ENCODE measurements around the gene FCMR.
A peak's percentile ranks its signal among the peaks of the same experiment; 100 is the strongest.

FCMR gene

DNA sequence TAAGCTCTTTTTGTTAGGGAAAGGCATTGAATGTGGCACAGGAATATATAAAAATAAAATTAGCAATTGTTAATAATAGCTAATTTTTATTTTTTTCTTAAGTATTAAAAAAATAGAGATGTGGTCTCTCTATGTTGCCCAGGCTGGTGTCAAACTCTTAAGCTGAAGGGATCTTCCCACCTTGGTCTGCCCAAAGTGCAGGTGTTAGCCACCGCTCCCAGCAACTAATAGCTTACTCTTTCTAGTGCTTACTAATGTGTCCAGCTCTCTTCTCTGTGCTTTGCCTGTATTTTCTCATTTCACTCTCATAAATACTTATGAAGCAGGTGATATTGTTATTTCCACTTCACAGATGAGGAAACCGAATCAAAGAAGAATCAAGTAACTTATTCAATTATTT lies 37.9 kb downstream of the FCMR start:
- in situ Hi-C loops (cut with HindIII; ENCODE audit: low sequenced_read_pairs), result no loop called here
- TF ChIP-seq, protein P1, sequence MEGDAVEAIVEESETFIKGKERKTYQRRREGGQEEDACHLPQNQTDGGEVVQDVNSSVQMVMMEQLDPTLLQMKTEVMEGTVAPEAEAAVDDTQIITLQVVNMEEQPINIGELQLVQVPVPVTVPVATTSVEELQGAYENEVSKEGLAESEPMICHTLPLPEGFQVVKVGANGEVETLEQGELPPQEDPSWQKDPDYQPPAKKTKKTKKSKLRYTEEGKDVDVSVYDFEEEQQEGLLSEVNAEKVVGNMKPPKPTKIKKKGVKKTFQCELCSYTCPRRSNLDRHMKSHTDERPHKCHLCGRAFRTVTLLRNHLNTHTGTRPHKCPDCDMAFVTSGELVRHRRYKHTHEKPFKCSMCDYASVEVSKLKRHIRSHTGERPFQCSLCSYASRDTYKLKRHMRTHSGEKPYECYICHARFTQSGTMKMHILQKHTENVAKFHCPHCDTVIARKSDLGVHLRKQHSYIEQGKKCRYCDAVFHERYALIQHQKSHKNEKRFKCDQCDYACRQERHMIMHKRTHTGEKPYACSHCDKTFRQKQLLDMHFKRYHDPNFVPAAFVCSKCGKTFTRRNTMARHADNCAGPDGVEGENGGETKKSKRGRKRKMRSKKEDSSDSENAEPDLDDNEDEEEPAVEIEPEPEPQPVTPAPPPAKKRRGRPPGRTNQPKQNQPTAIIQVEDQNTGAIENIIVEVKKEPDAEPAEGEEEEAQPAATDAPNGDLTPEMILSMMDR (IDR thresholded peaks at IDR 0.05; ENCODE audit: low read depth, low read length), result no peak
- no peak overlapping the region for H3K4me3 ChIP-seq (ENCODE audit: low read depth, low read length)
- DNase-seq (ENCODE audit: low read depth, low spot score), result no peak

DNA sequence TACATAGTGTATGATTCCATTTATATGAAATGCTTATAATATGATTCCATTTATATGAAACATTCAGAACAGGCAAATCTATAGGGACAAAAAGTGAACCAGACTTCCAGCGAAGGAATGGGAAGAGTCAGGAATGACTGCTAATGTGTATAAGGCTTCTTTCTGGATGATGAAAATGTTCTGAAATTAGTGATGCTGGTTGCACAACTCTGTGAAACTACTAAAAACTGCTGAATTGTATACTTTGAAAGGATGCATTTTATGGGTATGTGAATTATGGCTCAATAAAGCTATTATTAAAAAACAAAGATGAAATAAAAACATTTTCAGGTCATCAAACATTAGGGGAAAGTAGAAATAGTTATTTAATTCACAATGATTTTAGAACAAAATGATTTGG lies 38.6 kb downstream of the FCMR start:
- in situ Hi-C loops (cut with HindIII; ENCODE audit: low sequenced_read_pairs), result no loop called here

DNA sequence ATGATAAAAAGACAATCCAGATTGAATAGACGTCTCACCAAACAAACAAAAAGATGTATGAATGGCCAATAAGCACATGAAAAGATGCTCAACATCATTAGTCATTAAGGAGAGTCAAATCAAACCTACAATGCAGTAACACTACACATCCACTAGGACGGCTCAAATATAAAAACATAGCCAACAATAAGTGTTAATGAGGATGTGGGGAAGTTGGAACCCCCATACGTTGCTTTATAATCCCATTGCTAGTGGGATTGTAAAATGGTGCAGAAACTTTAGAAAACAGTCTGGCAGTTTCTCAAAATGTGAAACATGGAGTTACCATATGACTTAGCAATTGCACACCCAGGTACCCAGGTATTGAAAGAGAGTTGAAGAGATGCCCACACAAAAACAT lies 39.2 kb downstream of the FCMR start:
- in situ Hi-C loops (cut with HindIII; ENCODE audit: low sequenced_read_pairs), result no loop called here
- H3K4me3 ChIP-seq (ENCODE audit: low read depth, low read length), result no peak overlapping the region
- DNase-seq (ENCODE audit: low read depth, low spot score), result no peak
- TF ChIP-seq, protein P1 (IDR thresholded peaks at IDR 0.05; ENCODE audit: low read depth, low read length), result peak; percentile 20

More for the DNA sequence above, 38.6 kb downstream of the FCMR start:
- TF ChIP-seq, protein P1 (IDR thresholded peaks at IDR 0.05; ENCODE audit: low read depth, low read length), result no peak
- DNase-seq (ENCODE audit: low read depth, low spot score), result no peak
- no peak overlapping the region for H3K4me3 ChIP-seq (ENCODE audit: low read depth, low read length)

- in situ Hi-C loops (cut with HindIII; ENCODE audit: low sequenced_read_pairs), result no loop called here
- no peak overlapping the region for H3K4me3 ChIP-seq (ENCODE audit: low read depth, low read length)
- no peak for DNase-seq (ENCODE audit: low read depth, low spot score)
- TF ChIP-seq, protein P1 (IDR thresholded peaks at IDR 0.05; ENCODE audit: low read depth, low read length), result no peak
These were observed 41.4 kb downstream of the FCMR start for GRCh38 chr1:206880314-206880713.

- DNase-seq (ENCODE audit: low read depth, low spot score), result no peak
These were observed 43.3 kb downstream of the FCMR start for GRCh38 chr1:206878456-206878855.

GRCh38 chr1:206875752-206876377 lies 45.9 kb downstream of the FCMR start:
- in situ Hi-C loops (cut with HindIII; ENCODE audit: low sequenced_read_pairs), result no loop called here
- TF ChIP-seq, protein P1 (IDR thresholded peaks at IDR 0.05; ENCODE audit: low read depth, low read length), result no peak
- DNase-seq (ENCODE audit: low read depth, low spot score), result no peak
- H3K4me3 ChIP-seq (ENCODE audit: low read depth, low read length), result no peak overlapping the region

More at GRCh38 chr1:206878456-206878855, 43.3 kb downstream of the FCMR start:
- no peak overlapping the region for H3K4me3 ChIP-seq (ENCODE audit: low read depth, low read length)
- in situ Hi-C loops (cut with HindIII; ENCODE audit: low sequenced_read_pairs), result no loop called here
- TF ChIP-seq, protein P1 (IDR thresholded peaks at IDR 0.05; ENCODE audit: low read depth, low read length), result no peak

Data from astrocyte of the spinal cord (primary cell).